ENCODE results near the gene PKP1.

DNA sequence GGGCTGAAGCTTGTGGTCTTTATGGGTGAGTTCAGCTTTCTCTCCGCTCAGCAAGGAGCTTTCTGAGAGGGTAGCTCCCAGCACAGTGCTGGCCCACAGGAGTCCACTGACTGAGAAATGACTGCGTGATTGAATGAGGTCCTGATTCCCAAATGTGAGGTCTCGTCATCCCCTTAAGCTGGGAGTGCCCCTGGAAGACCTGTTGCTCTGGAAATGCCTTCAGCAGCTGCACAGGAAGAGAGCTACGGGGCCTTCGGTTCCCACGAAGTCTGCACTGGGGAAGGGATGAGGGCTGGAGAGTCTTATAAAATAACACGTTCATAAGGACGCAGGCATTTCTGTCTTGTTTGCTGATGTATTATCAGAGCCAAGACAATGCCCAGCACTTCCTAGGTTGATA is 80.2 kb downstream of the PKP1 start:
- TF ChIP-seq, protein P1, sequence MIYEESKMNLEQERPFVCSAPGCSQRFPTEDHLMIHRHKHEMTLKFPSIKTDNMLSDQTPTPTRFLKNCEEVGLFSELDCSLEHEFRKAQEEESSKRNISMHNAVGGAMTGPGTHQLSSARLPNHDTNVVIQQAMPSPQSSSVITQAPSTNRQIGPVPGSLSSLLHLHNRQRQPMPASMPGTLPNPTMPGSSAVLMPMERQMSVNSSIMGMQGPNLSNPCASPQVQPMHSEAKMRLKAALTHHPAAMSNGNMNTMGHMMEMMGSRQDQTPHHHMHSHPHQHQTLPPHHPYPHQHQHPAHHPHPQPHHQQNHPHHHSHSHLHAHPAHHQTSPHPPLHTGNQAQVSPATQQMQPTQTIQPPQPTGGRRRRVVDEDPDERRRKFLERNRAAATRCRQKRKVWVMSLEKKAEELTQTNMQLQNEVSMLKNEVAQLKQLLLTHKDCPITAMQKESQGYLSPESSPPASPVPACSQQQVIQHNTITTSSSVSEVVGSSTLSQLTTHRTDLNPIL (CRISPR knock-in tag; IDR thresholded peaks at IDR 0.05; ENCODE audit: low read depth) = no peak
- TF ChIP-seq OSR1 (CRISPR knock-in tag; IDR thresholded peaks at IDR 0.05) (no peak), ARNTL (CRISPR knock-in tag; IDR thresholded peaks at IDR 0.05; ENCODE audit: borderline replicate concordance, low read depth) (no peak), ZFP30 (CRISPR knock-in tag; IDR thresholded peaks at IDR 0.05) (no peak), ISL1 (CRISPR knock-in tag; IDR thresholded peaks at IDR 0.05) (no peak), PPARA (CRISPR knock-in tag; IDR thresholded peaks at IDR 0.05; ENCODE audit: borderline replicate concordance) (no peak), ZFP3 (CRISPR knock-in tag; IDR thresholded peaks at IDR 0.05) (no peak)
- TF ChIP-seq, protein P2, sequence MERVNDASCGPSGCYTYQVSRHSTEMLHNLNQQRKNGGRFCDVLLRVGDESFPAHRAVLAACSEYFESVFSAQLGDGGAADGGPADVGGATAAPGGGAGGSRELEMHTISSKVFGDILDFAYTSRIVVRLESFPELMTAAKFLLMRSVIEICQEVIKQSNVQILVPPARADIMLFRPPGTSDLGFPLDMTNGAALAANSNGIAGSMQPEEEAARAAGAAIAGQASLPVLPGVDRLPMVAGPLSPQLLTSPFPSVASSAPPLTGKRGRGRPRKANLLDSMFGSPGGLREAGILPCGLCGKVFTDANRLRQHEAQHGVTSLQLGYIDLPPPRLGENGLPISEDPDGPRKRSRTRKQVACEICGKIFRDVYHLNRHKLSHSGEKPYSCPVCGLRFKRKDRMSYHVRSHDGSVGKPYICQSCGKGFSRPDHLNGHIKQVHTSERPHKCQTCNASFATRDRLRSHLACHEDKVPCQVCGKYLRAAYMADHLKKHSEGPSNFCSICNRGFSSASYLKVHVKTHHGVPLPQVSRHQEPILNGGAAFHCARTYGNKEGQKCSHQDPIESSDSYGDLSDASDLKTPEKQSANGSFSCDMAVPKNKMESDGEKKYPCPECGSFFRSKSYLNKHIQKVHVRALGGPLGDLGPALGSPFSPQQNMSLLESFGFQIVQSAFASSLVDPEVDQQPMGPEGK (CRISPR knock-in tag; IDR thresholded peaks at IDR 0.05; ENCODE audit: borderline replicate concordance) = no peak

Data from SK-N-SH treated with all-trans-retinoic acid at 6 μM for 48 hours (cell line).